Esophagus muscularis mucosa (tissue), 3 donors: ENCODE results near the gene CR1L.

ENCODE experiments used
- POLR2A ChIP-seq: fragments of 450-650 bp; IDR thresholded peaks from one replicate; pipeline ENCODE4 v1.6.1; 2017; ENCODE audit warnings: antibody characterized with exemption, moderate library complexity, mild to moderate bottlenecking, low read depth
- POLR2AphosphoS5 ChIP-seq, 2 donors: sonication (generic); formaldehyde crosslinking; IDR thresholded peaks; one replicate each; pipeline ENCODE4 v1.6.1; 2017; ENCODE audit warnings: antibody characterized with exemption in 2 of 2
- TF ChIP-seq, protein P1 (sequence below), 3 experiments: fragments of 200-600 bp in 2 of 3; fragments of 450-650 bp in 1 of 3; sonication (generic) in 2 of 3; IDR thresholded peaks; one replicate each; pipeline ENCODE4 v1.5.1; 2017 to 2019; ENCODE audit warnings: antibody characterized with exemption in 3 of 3, mild to moderate bottlenecking in 2 of 3, moderate library complexity in 1 of 3

DNA sequence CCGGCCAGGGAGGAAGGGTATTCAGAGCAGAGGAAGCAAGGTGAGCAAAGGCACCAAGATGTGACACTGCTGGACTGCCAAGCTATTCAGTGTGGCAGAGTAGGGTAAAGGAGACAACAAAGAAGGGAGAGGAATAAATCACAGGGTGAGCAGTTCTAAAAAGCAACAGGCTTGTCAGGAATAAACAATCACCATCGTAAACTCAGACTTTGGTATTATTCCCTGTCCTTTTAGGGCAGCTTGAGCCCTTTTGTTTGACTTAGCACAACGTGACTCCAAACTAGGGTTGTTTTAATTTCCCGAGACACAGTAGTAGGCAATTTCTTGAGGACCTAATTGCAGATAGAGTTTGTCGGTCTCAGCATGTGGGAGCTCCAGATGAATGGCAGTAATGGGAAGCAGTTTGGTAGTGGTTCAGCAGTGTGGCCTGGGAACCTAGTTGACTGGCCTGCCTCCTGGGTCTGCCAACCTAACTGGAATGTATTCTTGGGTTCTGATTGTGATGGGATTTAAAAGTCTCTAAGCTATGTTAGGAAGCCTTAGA is 4.3 kb downstream of the CR1L start:
- TF ChIP-seq, protein P1, sequence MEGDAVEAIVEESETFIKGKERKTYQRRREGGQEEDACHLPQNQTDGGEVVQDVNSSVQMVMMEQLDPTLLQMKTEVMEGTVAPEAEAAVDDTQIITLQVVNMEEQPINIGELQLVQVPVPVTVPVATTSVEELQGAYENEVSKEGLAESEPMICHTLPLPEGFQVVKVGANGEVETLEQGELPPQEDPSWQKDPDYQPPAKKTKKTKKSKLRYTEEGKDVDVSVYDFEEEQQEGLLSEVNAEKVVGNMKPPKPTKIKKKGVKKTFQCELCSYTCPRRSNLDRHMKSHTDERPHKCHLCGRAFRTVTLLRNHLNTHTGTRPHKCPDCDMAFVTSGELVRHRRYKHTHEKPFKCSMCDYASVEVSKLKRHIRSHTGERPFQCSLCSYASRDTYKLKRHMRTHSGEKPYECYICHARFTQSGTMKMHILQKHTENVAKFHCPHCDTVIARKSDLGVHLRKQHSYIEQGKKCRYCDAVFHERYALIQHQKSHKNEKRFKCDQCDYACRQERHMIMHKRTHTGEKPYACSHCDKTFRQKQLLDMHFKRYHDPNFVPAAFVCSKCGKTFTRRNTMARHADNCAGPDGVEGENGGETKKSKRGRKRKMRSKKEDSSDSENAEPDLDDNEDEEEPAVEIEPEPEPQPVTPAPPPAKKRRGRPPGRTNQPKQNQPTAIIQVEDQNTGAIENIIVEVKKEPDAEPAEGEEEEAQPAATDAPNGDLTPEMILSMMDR (IDR thresholded peaks at IDR 0.05), result no peak
- no peak for TF ChIP-seq POLR2AphosphoS5 (IDR thresholded peaks at IDR 0.05)
- TF ChIP-seq POLR2A, result no peak
